GM10847 (cell line): ENCODE data around the gene NUMB.

Source experiments
- POLR2A ChIP-seq: IDR thresholded peaks from 2 replicates; pipeline ENCODE4 v1.6.1; 2011; ENCODE audit not compliant: insufficient read length; ENCODE audit errors: extremely low read depth

The NUMB gene

GRCh38 chr14:73293782-73294781 lies 164.3 kb downstream of the NUMB start:
- no peak for TF ChIP-seq POLR2A

GRCh38 chr14:73290279-73290678 lies 168.1 kb downstream of the NUMB start:
- no peak for TF ChIP-seq POLR2A

- TF ChIP-seq POLR2A = no peak
Observed at GRCh38 chr14:73289729-73290128, 168.6 kb downstream of the NUMB start.

GRCh38 chr14:73289308-73289707 lies 169.0 kb downstream of the NUMB start:
- TF ChIP-seq POLR2A = no peak

- TF ChIP-seq POLR2A = no peak
Observed at GRCh38 chr14:73287071-73287470, 171.3 kb downstream of the NUMB start.

- no peak for TF ChIP-seq POLR2A
Observed at GRCh38 chr14:73286598-73286997, 171.7 kb downstream of the NUMB start.

GRCh38 chr14:73285979-73286378 lies 172.4 kb downstream of the NUMB start:
- TF ChIP-seq POLR2A = no peak

GRCh38 chr14:73283608-73284379 lies 174.6 kb downstream of the NUMB start:
- TF ChIP-seq POLR2A = no peak

- TF ChIP-seq POLR2A = no peak
Observed at GRCh38 chr14:73280903-73281302, 177.4 kb downstream of the NUMB start.

GRCh38 chr14:73277376-73277775 lies 181.0 kb downstream of the NUMB start:
- no peak for TF ChIP-seq POLR2A

GRCh38 chr14:73276836-73277235 lies 181.5 kb downstream of the NUMB start:
- TF ChIP-seq POLR2A = no peak

GRCh38 chr14:73273799-73274198 lies 184.5 kb downstream of the NUMB start:
- TF ChIP-seq POLR2A = no peak

GRCh38 chr14:73272393-73272792 lies 186.0 kb downstream of the NUMB start:
- no peak for TF ChIP-seq POLR2A

- TF ChIP-seq POLR2A = no peak
Observed at GRCh38 chr14:73269729-73270531, 188.4 kb downstream of the NUMB start.

GRCh38 chr14:73267474-73267873 lies 190.9 kb downstream of the NUMB start:
- no peak for TF ChIP-seq POLR2A

GRCh38 chr14:73266317-73266716 lies 192.0 kb downstream of the NUMB start:
- TF ChIP-seq POLR2A = no peak

- no peak for TF ChIP-seq POLR2A
Observed at GRCh38 chr14:73265721-73266046, 192.7 kb downstream of the NUMB start.
